GM18502 (cell line): ENCODE results near the gene RPH3AL.
"Not testable (repeated sequence)": the region's sequence is repeated elsewhere in the genome, so short reads cannot be mapped to it uniquely, and the experiment has no call there.

Experiments used
- ATAC-seq: cut with Tn5 transposase; IDR thresholded peaks from one replicate; pipeline ENCODE4 v1.9.1; 2021; ENCODE audit warnings: mild to moderate bottlenecking; ENCODE audit not compliant: unreplicated experiment, poor library complexity

RPH3AL gene

GRCh38 chr17:283911-284675 lies 68.5 kb downstream of the RPH3AL start:
- no peak for ATAC-seq

- no peak for ATAC-seq
Measured at GRCh38 chr17:282912-283882, 69.4 kb downstream of the RPH3AL start.

- no peak for ATAC-seq
Measured at GRCh38 chr17:282000-282911, 70.4 kb downstream of the RPH3AL start.

- ATAC-seq = no peak
Measured at GRCh38 chr17:281365-281999, 71.1 kb downstream of the RPH3AL start.

- no peak for ATAC-seq
Measured at GRCh38 chr17:280901-281300, 71.7 kb downstream of the RPH3AL start.

GRCh38 chr17:280216-280615 lies 72.4 kb downstream of the RPH3AL start:
- no peak for ATAC-seq

GRCh38 chr17:279776-280175 lies 72.8 kb downstream of the RPH3AL start:
- no peak for ATAC-seq

GRCh38 chr17:279331-279730 lies 73.3 kb downstream of the RPH3AL start:
- no peak for ATAC-seq

- ATAC-seq = no peak
Measured at GRCh38 chr17:278676-279059, 73.9 kb downstream of the RPH3AL start.

GRCh38 chr17:278055-278675 lies 74.4 kb downstream of the RPH3AL start:
- no peak for ATAC-seq

GRCh38 chr17:274902-275301 lies 77.7 kb downstream of the RPH3AL start:
- ATAC-seq = no peak

- no peak for ATAC-seq
Measured at GRCh38 chr17:273981-274832, 78.4 kb downstream of the RPH3AL start.

- ATAC-seq = not testable (repeated sequence)
Measured at GRCh38 chr17:272856-273255, 79.8 kb downstream of the RPH3AL start.

- ATAC-seq = not testable (repeated sequence)
Measured at GRCh38 chr17:271928-272623, 80.5 kb downstream of the RPH3AL start.

- no peak for ATAC-seq
Measured at GRCh38 chr17:269616-270514, 82.7 kb downstream of the RPH3AL start.

GRCh38 chr17:266701-267667 lies 85.6 kb downstream of the RPH3AL start:
- no peak for ATAC-seq
